SU-DHL-6 (cell line): ENCODE measurements around the gene CAMK1D.
"Not testable (repeated sequence)": the region's sequence is repeated elsewhere in the genome, so short reads cannot be mapped to it uniquely, and the experiment has no call there.

Source experiments
- H2AFZ ChIP-seq: fragments of 200-600 bp; sonication (generic); 2 replicates; pipeline ENCODE4 v1.6.1; 2014; ENCODE audit warnings: low read depth, mild to moderate bottlenecking, moderate library complexity, mixed read lengths, antibody characterized with exemption, low read length; ENCODE audit not compliant: severe bottlenecking
- H3F3A ChIP-seq: fragments of 200-600 bp; shearing (Covaris generic); 2 replicates; pipeline ENCODE4 v1.6.0; 2016; ENCODE audit warnings: antibody characterized with exemption, mild to moderate bottlenecking; ENCODE audit not compliant: insufficient read depth
- H3K27ac ChIP-seq: fragments of 200-600 bp; sonication (generic); 2 replicates; pipeline ENCODE4 v1.5.1; 2016; ENCODE audit warnings: low read depth, mild to moderate bottlenecking, low read length, moderate library complexity, mixed read lengths
- H3K27me3 ChIP-seq: fragments of 200-600 bp; sonication (generic), shearing (Covaris generic); 2 replicates; pipeline ENCODE4 v1.6.0; 2014; ENCODE audit warnings: mild to moderate bottlenecking, low read length
- H3K36me3 ChIP-seq: fragments of 200-600 bp; sonication (generic); 2 replicates; pipeline ENCODE4 v1.6.1; 2014; ENCODE audit warnings: mild to moderate bottlenecking, low read length, mixed read lengths
- H3K4me2 ChIP-seq: fragments of 300-600, 200-600 bp; shearing (Covaris generic), sonication (generic); 2 replicates; pipeline ENCODE4 v1.6.0; 2014; ENCODE audit warnings: low read length, low read depth, mild to moderate bottlenecking; ENCODE audit not compliant: poor library complexity, severe bottlenecking
- H3K4me3 ChIP-seq: fragments of 200-600 bp; sonication (generic); 2 replicates; pipeline ENCODE4 v1.5.1; 2014; ENCODE audit warnings: antibody characterized with exemption, low read length, mild to moderate bottlenecking, mixed read lengths; ENCODE audit not compliant: insufficient read depth, poor library complexity, severe bottlenecking
- H3K79me2 ChIP-seq: fragments of 200-600 bp; sonication (generic); 2 replicates; pipeline ENCODE4 v1.6.1; 2014; ENCODE audit warnings: mild to moderate bottlenecking, low read length, moderate library complexity; ENCODE audit not compliant: insufficient read depth
- H3K9ac ChIP-seq: fragments of 200-600 bp; sonication (generic); 2 replicates; pipeline ENCODE4 v1.7.0; 2014; ENCODE audit warnings: mild to moderate bottlenecking, low read length
- H3K9me2 ChIP-seq: fragments of 200-600 bp; sonication (generic); replicated peaks from 2 replicates; pipeline ENCODE4 v1.6.1; 2014; ENCODE audit warnings: low read length; ENCODE audit not compliant: insufficient read depth
- H3K9me3 ChIP-seq: fragments of 200-600 bp; sonication (generic); 2 replicates; pipeline ENCODE4 v1.6.1; 2014; ENCODE audit warnings: low read length, mixed read lengths; ENCODE audit not compliant: insufficient read depth
- H4K20me1 ChIP-seq: fragments of 200-600 bp; sonication (generic); 2 replicates; pipeline ENCODE4 v1.6.1; 2014; ENCODE audit warnings: low read depth, mild to moderate bottlenecking, antibody characterized with exemption, low read length, moderate library complexity, mixed read lengths
- EZH2phosphoT487 ChIP-seq: fragments of 200-600 bp; sonication (generic), shearing (Covaris generic); conservative IDR thresholded peaks from 2 replicates; pipeline ENCODE4 v1.6.1; 2018; ENCODE audit warnings: mild to moderate bottlenecking, antibody characterized with exemption, low read length, moderate library complexity, mixed read lengths
- TF ChIP-seq, protein P1 (sequence below): fragments of 200-600 bp; sonication (generic); IDR thresholded peaks from one replicate; pipeline ENCODE4 v1.5.1; 2017; ENCODE audit warnings: antibody characterized with exemption, mild to moderate bottlenecking, low read length, moderate library complexity; ENCODE audit not compliant: insufficient read depth, poor library complexity, severe bottlenecking

The CAMK1D gene

DNA sequence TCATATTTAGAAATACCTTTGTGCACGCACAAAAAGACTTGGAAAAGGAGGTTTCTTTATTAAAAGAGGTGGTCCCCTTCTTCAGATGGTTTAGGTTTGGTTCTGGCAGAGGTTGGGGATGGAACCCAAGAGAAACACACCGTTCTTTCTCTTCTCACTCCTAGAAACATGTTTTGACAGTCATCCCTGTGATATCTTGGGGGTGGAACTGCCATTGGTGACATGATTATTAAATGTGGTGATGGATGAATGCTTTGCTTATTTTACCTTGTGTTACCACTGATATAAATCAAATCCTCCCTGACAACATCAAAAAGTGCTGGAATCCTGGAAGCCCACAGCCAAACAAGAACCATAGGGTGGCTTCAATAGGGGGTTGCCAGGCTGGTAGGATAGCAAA, 505.6 kb downstream of the CAMK1D start:
- no peak overlapping the region for H3K4me2 ChIP-seq

DNA sequence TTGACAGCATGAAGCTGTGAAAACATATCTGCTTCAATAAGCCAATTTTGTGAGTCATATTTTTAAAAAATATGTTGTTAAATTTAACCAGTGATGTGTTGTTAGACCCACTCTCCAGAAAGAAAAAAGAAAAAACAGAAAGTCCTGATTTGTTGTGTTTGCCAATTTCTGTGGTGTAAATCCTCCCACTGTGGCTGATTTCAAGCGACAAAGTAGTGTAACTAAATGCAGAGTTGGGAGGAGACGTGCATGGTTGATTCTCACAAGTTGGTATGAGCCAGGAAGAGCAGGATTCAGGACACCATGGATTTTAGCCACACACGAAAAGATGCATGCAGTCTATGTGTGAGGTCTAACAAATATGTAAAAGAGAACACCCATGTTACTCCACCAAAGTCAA, 513.1 kb downstream of the CAMK1D start:
- no peak overlapping the region for H3K27ac ChIP-seq
- no peaks in the 10 kb centered on the region for H3K9me2 ChIP-seq
- H3K27me3 ChIP-seq = no peaks in the 10 kb centered on the region
- H3K36me3 ChIP-seq = no peaks in the 10 kb centered on the region
- H3K9ac ChIP-seq = no peak overlapping the region
- H3K4me3 ChIP-seq = no peak overlapping the region
- no peaks in the 10 kb centered on the region for H4K20me1 ChIP-seq
- TF ChIP-seq, protein P1, sequence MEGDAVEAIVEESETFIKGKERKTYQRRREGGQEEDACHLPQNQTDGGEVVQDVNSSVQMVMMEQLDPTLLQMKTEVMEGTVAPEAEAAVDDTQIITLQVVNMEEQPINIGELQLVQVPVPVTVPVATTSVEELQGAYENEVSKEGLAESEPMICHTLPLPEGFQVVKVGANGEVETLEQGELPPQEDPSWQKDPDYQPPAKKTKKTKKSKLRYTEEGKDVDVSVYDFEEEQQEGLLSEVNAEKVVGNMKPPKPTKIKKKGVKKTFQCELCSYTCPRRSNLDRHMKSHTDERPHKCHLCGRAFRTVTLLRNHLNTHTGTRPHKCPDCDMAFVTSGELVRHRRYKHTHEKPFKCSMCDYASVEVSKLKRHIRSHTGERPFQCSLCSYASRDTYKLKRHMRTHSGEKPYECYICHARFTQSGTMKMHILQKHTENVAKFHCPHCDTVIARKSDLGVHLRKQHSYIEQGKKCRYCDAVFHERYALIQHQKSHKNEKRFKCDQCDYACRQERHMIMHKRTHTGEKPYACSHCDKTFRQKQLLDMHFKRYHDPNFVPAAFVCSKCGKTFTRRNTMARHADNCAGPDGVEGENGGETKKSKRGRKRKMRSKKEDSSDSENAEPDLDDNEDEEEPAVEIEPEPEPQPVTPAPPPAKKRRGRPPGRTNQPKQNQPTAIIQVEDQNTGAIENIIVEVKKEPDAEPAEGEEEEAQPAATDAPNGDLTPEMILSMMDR = no peak
- TF ChIP-seq EZH2phosphoT487 = no peak
- H3F3A ChIP-seq = no peaks in the 10 kb centered on the region
- no peaks in the 10 kb centered on the region for H3K9me3 ChIP-seq
- H2AFZ ChIP-seq = no peak overlapping the region
- H3K79me2 ChIP-seq = no peaks in the 10 kb centered on the region
- H3K4me2 ChIP-seq = no peak overlapping the region

More for the DNA sequence above, 505.6 kb downstream of the CAMK1D start:
- H3K4me3 ChIP-seq = no peak overlapping the region
- no peak overlapping the region for H3K9ac ChIP-seq
- no peaks in the 10 kb centered on the region for H3K27me3 ChIP-seq
- H3K9me3 ChIP-seq = no peaks in the 10 kb centered on the region
- H3K79me2 ChIP-seq = no peaks in the 10 kb centered on the region
- H4K20me1 ChIP-seq = no peaks in the 10 kb centered on the region
- H3K27ac ChIP-seq = no peak overlapping the region
- no peak overlapping the region for H2AFZ ChIP-seq
- no peaks in the 10 kb centered on the region for H3K36me3 ChIP-seq
- no peaks in the 10 kb centered on the region for H3F3A ChIP-seq
- TF ChIP-seq, protein P1 = no peak
- H3K9me2 ChIP-seq = no peaks in the 10 kb centered on the region

DNA sequence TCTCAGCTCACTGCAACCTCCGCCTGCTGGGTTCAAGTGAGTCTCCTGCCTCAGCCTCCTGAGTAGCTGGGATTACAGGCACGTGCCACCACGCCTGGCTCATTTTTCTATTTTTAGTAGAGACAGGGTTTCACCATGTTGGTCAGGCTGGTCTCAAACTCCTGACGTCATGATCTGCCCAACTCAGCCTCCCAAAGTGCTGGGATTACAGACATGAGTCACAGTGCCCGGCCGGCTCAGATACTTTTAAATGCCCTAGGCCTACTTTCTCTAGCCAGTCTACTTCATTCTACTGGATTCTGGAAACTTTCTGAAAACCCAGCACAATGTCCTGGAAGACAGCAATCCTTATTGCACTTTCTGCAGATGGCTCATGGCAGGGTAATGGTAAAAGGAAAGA, 516.2 kb downstream of the CAMK1D start:
- H3K27ac ChIP-seq, H3K9me2 ChIP-seq, H3K36me3 ChIP-seq, H3K4me2 ChIP-seq, H3F3A ChIP-seq, H4K20me1 ChIP-seq, H3K9ac ChIP-seq, H3K79me2 ChIP-seq, H3K9me3 ChIP-seq, H2AFZ ChIP-seq, H3K27me3 ChIP-seq, H3K4me3 ChIP-seq: not testable (repeated sequence)

DNA sequence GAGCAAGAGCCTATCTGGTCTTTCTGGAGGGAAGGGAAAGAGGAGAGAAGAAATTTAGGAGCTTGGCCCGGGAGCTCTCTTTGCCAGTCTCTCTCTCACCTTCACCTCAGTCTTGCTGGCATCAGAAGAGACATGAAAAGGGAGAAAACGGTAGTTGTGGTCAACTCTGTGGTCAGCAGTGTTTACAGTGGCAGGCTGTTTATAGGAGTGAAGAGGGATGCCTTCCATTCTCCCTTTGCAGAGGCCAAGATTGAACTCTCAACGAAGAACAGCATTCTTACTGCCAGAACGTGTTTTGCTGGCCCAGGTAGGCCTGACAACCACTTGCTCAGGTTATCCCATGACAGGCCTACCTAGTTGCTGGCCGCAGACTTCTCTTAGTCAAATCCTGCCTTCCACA, 518.9 kb downstream of the CAMK1D start:
- Histone ChIP-seq H3K9me2 (no peaks in the 10 kb centered on the region), H3K9me3 (no peaks in the 10 kb centered on the region), H3F3A (no peaks in the 10 kb centered on the region), H3K4me3 (no peak overlapping the region), H3K79me2 (no peaks in the 10 kb centered on the region), H3K27ac (no peak overlapping the region), H3K4me2 (no peak overlapping the region), H4K20me1 (no peaks in the 10 kb centered on the region), H3K36me3 (no peaks in the 10 kb centered on the region), H2AFZ (no peak overlapping the region), H3K27me3 (no peaks in the 10 kb centered on the region), H3K9ac (no peak overlapping the region)
- TF ChIP-seq EZH2phosphoT487 = no peak
- TF ChIP-seq, protein P1 = no peak
